Spleen (tissue), 11 donors: ENCODE results near the gene MGRN1. TPM values are rescaled to one million over a fixed set of nuclear protein-coding genes. Genes with fewer than 3 reads are reported as not detected.
A peak's percentile ranks its signal among the peaks of the same experiment; 100 is the strongest.

ENCODE experiments used
- DNase-seq: peaks from one replicate; pipeline ENCODE4 v3.0.0-alpha.2; 2020
- H3K27ac ChIP-seq, 8 donors: fragments of 200-600 bp; sonication (generic) in 7 of 8; 1 replicate in 4 of 8; 2 replicates in 4 of 8; pipeline versions ENCODE4 v1.5.0 to v1.8.0; 2016 to 2021; ENCODE audit warnings: inconsistent platforms in 4 of 8, mild to moderate bottlenecking in 4 of 8, moderate library complexity in 1 of 8
- H3K27me3 ChIP-seq, 7 donors: fragments of 200-600 bp; sonication (generic) in 6 of 7; replicated peaks in 1 of 7; 1 replicate in 4 of 7; 2 replicates in 3 of 7; pipeline versions ENCODE4 v1.5.0 to v1.8.0; 2016 to 2021; ENCODE audit warnings: inconsistent platforms in 3 of 7, mild to moderate bottlenecking in 1 of 7
- H3K36me3 ChIP-seq, 6 donors: fragments of 200-600 bp; sonication (generic) in 5 of 6; 1 replicate in 4 of 6; 2 replicates in 2 of 6; pipeline versions ENCODE4 v1.5.0 to v1.8.0; 2016 to 2021; ENCODE audit warnings: inconsistent platforms in 2 of 6
- H3K4me1 ChIP-seq, 6 donors: fragments of 200-600 bp; sonication (generic) in 5 of 6; 1 replicate in 3 of 6; 2 replicates in 3 of 6; pipeline versions ENCODE4 v1.5.0 to v1.8.0; 2016 to 2021; ENCODE audit warnings: inconsistent platforms in 3 of 6
- H3K4me3 ChIP-seq, 8 donors: fragments of 200-600 bp; sonication (generic) in 7 of 8; 1 replicate in 4 of 8; 2 replicates in 4 of 8; pipeline versions ENCODE4 v1.5.0 to v1.8.0; 2016 to 2021; ENCODE audit warnings: inconsistent platforms in 4 of 8, mild to moderate bottlenecking in 4 of 8, moderate library complexity in 2 of 8
- H3K9me3 ChIP-seq, 8 donors: fragments of 200-600 bp; sonication (generic) in 7 of 8; 1 replicate in 4 of 8; 2 replicates in 4 of 8; pipeline versions ENCODE4 v1.5.0 to v1.8.0; 2016 to 2021; ENCODE audit warnings: inconsistent platforms in 4 of 8
- POLR2A ChIP-seq, 3 donors: fragments of 450-650 bp; IDR thresholded peaks; one replicate each; pipeline ENCODE4 v1.5.1; 2017; ENCODE audit warnings: antibody characterized with exemption in 3 of 3, mild to moderate bottlenecking in 1 of 3
- POLR2AphosphoS5 ChIP-seq, 3 donors: sonication (generic); formaldehyde crosslinking; IDR thresholded peaks; one replicate each; pipeline ENCODE4 v1.5.1; 2017; ENCODE audit warnings: antibody characterized with exemption in 3 of 3
- WGBS, 5 donors: extraction: QIAGEN DNeasy Blood & Tissue Kit in 3 of 5; methylation state at CpG; one replicate each; pipeline versions ENCODE4 v1.1.5 to v1.1.7; 2013 to 2018; 5-methylcytosine and 5-hydroxymethylcytosine counted together
- intact Hi-C: fragments of 100-400 bp; cut with DNase I; formaldehyde crosslinking; loops from one replicate; pipeline ENCODE4 v1.15.0; 2023; ENCODE audit warnings: low total_unique reads
- polyA plus RNA-seq, 3 donors: library from polyadenylated mRNA; stranded (reverse); fragments of 200-250 nt; gene quantifications; one replicate each; pipeline ENCODE4 v1.2.1, GENCODE V29; 2013
- total RNA-seq, 7 donors: library from RNA; depleted of rRNA in 3 of 7; stranded (reverse); fragments of >200 nt in 3 of 7; fragmentation: NEBNext Ultra II Directional in 4 of 7; extraction: Animal tissue kit (Norgen Biotek cat#: 25700) in 4 of 7; gene quantifications; one replicate each; pipeline versions ENCODE4 v1.1.0 to v1.2.1, GENCODE V29; 2016 to 2021
- TF ChIP-seq, protein P1 (sequence below), 11 experiments: fragments of 200-600 bp in 7 of 11; fragments of 450-650 bp in 4 of 11; sonication (generic) in 4 of 11; IDR thresholded peaks in 8 of 11; conservative IDR thresholded peaks in 3 of 11; 1 replicate in 7 of 11; 2 replicates in 4 of 11; pipeline versions ENCODE4 v1.4.0 to v1.8.0; 2016 to 2021; ENCODE audit warnings: antibody characterized with exemption in 11 of 11, inconsistent platforms in 4 of 11, mild to moderate bottlenecking in 1 of 11
- donor health status: healthy with polysubstance abuse.
- donor health status: DM: no; HTN: no; CAD: no; lungs with moderate emphysema.
- donor health status: DM: no; HTN: no; CAD: no.
- donor health status: Bipolar disorder and iron deficiency.
- donor health status: healthy.
- donor health status: DM: no; HTN: no; CAD: no.
- donor health status: DM: yes; HTN: yes; CAD: no.

The MGRN1 gene
- total and polyA plus RNA-seq, 10 donors = 7.6 to 132 (median 75.1) TPM

DNA sequence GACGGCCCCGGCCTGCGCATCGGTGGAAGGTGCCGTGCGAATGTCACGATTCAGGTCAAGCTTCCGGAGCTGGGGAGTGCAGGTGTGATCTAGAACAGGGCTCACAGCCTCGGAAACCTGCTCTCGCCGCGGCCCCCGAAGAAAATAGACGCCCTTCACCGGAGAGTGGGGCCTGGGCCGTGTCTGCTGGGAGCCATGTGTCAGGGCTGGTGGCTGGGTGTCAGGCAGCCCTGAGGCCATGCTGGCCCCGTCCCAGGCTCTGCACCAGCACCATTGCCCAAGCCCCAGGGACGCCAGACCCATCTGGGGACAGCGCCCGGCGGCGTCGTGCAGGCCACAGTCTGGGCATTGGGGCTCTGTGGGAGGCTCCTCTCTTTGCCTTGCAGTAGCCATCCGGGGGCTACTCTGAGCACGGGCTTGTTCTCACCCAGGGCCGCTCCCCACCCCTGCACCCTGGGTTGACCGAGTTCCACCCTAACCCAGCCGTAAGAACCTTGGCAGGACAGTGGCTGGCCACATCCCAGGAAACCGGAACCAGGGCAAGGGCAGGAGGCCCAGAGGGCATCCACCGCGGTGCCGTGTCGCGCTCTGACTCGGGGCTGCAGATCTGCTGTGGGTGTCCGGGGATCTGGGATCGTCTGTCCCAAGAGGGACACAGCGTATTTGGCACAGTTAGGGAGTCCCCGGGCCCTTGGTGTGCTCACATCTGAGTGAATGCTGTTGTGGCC, 63.5 kb downstream of the MGRN1 start:
- DNase-seq = peak; percentile 79
- Histone ChIP-seq H3K27ac (peak overlapping the region in 4 of 8 donors; percentile 17 to 94 (median 36)), H3K9me3 (no peaks in the 10 kb centered on the region), H3K4me3 (no peak overlapping the region), H3K4me1 (peaks cover 10 to 73% (median 55%) of the 10 kb centered on the region in 6 donors), H3K27me3 (no peaks in the 10 kb centered on the region), H3K36me3 (peaks cover 0 to 76% (median 63%) of the 10 kb centered on the region in 6 donors)
- TF ChIP-seq, protein P1, sequence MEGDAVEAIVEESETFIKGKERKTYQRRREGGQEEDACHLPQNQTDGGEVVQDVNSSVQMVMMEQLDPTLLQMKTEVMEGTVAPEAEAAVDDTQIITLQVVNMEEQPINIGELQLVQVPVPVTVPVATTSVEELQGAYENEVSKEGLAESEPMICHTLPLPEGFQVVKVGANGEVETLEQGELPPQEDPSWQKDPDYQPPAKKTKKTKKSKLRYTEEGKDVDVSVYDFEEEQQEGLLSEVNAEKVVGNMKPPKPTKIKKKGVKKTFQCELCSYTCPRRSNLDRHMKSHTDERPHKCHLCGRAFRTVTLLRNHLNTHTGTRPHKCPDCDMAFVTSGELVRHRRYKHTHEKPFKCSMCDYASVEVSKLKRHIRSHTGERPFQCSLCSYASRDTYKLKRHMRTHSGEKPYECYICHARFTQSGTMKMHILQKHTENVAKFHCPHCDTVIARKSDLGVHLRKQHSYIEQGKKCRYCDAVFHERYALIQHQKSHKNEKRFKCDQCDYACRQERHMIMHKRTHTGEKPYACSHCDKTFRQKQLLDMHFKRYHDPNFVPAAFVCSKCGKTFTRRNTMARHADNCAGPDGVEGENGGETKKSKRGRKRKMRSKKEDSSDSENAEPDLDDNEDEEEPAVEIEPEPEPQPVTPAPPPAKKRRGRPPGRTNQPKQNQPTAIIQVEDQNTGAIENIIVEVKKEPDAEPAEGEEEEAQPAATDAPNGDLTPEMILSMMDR (IDR thresholded peaks at IDR 0.05 in 8 of 11, conservative IDR thresholded peaks at IDR 0.05 in 3 of 11) = no peak
- TF ChIP-seq POLR2AphosphoS5 (IDR thresholded peaks at IDR 0.05) = peak; percentile 24 to 67 (median 58)
- no peak for TF ChIP-seq POLR2A (IDR thresholded peaks at IDR 0.05)
- intact Hi-C loops = no loop called here
- WGBS, 5 donors = 83 to 91% (median 87%) methylated on average over 15 to 39 of the region's 39 CpGs

DNA sequence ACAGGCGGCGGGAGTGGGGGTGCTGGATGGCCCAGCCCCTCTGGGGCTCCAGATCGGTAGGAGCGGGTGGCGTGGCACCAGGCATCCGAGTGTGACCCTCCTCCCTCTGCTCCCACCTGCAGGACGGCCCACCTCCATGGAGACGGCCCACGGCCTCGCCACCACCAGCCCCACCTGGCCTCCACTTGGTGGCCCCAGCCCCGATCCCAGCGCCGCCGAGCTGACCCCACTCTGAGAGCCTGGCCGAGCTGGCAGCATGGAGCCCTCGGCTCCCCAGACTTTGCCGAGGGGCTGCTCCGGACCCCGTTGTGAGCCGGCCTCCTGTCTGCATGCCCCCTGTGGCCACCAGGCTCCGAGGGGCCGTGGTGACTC, 64.0 kb downstream of the MGRN1 start:
- TF ChIP-seq POLR2AphosphoS5 (IDR thresholded peaks at IDR 0.05) (no peak), POLR2A (IDR thresholded peaks at IDR 0.05) (no peak)
- TF ChIP-seq, protein P1 (IDR thresholded peaks at IDR 0.05 in 8 of 11, conservative IDR thresholded peaks at IDR 0.05 in 3 of 11) = no peak
- 88 to 94% (median 93%) methylated on average over 12 to 22 of the region's 22 CpGs for WGBS, 5 donors
- intact Hi-C loops = no loop called here
- DNase-seq = peak; percentile 80
- no peaks in the 10 kb centered on the region for H3K9me3 ChIP-seq
- peak overlapping the region in 5 of 8 donors; percentile 17 to 94 (median 27) for H3K27ac ChIP-seq
- peaks cover 10 to 68% (median 53%) of the 10 kb centered on the region in 6 donors for H3K4me1 ChIP-seq
- no peaks in the 10 kb centered on the region for H3K27me3 ChIP-seq
- H3K36me3 ChIP-seq = peaks cover 0 to 70% (median 58%) of the 10 kb centered on the region in 6 donors
- H3K4me3 ChIP-seq = no peak overlapping the region

DNA sequence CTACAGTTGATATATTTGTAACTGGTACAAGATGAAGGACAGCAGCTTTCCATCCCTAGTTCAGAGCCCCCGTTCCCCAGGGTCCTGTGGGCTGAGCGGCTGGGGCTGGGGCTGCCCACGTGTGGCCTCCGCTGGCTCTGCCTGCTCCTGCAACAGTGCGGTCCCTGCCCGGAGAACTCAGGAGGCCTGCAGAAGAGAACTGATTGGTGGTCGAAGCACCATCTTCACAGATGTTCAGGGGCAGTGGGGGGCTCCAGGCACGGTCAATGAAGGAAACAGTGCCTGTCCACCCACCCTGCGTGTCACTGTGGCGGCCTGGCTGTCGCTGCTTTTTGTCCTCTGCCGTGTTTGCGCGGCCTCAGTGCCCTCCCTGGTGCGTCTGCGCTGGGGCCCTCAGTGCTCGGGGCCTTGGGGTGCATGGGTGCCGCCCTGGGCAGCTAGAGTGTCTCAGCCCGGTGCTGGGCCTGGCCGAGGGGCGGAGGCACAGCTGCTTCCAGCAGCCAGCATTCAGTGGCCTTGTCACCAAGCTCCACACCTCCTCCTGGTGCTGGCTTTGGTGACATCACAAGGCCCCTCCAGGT, 64.6 kb downstream of the MGRN1 start:
- 77 to 90% (median 84%) methylated on average over 20 to 21 of the region's 21 CpGs for WGBS, 5 donors
- Histone ChIP-seq H3K27ac (peak overlapping the region in 5 of 8 donors; percentile 17 to 94 (median 27)), H3K36me3 (peaks cover 0 to 65% (median 53%) of the 10 kb centered on the region in 6 donors), H3K4me3 (no peak overlapping the region), H3K4me1 (peaks cover 10 to 65% (median 54%) of the 10 kb centered on the region in 6 donors), H3K27me3 (no peaks in the 10 kb centered on the region), H3K9me3 (no peaks in the 10 kb centered on the region)
- DNase-seq = peak; percentile 77
- TF ChIP-seq POLR2AphosphoS5 (IDR thresholded peaks at IDR 0.05) (peak in 2 of 3 donors; percentile 56 to 72), POLR2A (IDR thresholded peaks at IDR 0.05) (no peak)
- TF ChIP-seq, protein P1 (IDR thresholded peaks at IDR 0.05 in 8 of 11, conservative IDR thresholded peaks at IDR 0.05 in 3 of 11) = no peak
- intact Hi-C loops = no loop called here
